ENCODE measurements around the gene STON1. TPM values are rescaled to one million over a fixed set of nuclear protein-coding genes. Genes with fewer than 3 reads are reported as not detected.
"Not testable (repeated sequence)": the region's sequence is repeated elsewhere in the genome, so short reads cannot be mapped to it uniquely, and the experiment has no call there.

STON1 gene
- total and polyA plus RNA-seq, 4 donors: 0.90 to 3.8 (median 1.2) TPM

GRCh38 chr2:48607307-48608014 is 77.5 kb downstream of the STON1 start (continued):
- TF ChIP-seq REST (IDR thresholded peaks at IDR 0.05) (no peak), JUND (IDR thresholded peaks at IDR 0.05) (no peak), RAD21 (IDR thresholded peaks at IDR 0.05) (no peak), ZBTB33 (IDR thresholded peaks at IDR 0.05) (no peak)

- Histone ChIP-seq H3K4me1 (ENCODE audit: control insufficient read depth in 4 of 4, insufficient read depth in 4 of 4, low read length in 3 of 4) (no peaks in the 10 kb centered on the region), H3K9me3 (ENCODE audit: control insufficient read depth in 4 of 4, low read length in 3 of 4) (no peaks in the 10 kb centered on the region), H3K9ac (ENCODE audit: low read depth in 1 of 2, low read length in 2 of 2) (no peak overlapping the region), H3K36me3 (ENCODE audit: control insufficient read depth in 4 of 4, insufficient read depth in 3 of 4, low read depth in 1 of 4, low read length in 3 of 4) (no peaks in the 10 kb centered on the region), H3K27ac (ENCODE audit: low read depth in 1 of 2, low read length in 2 of 2) (no peak overlapping the region), H3K27me3 (ENCODE audit: control insufficient read depth in 4 of 4, insufficient read depth in 4 of 4, low read length in 3 of 4) (peaks cover 0 to 3% (median 0%) of the 10 kb centered on the region in 4 donors), H3K4me3 (ENCODE audit: low read depth in 1 of 3, low read length in 3 of 3) (no peak overlapping the region)
- TF ChIP-seq CTCF (IDR thresholded peaks at IDR 0.05; ENCODE audit: low read depth, low read length, missing input control) (no peak), MAX (IDR thresholded peaks at IDR 0.05) (no peak), GABPA (IDR thresholded peaks at IDR 0.05 in 1 of 2, conservative IDR thresholded peaks at IDR 0.05 in 1 of 2) (no peak), ZBTB33 (IDR thresholded peaks at IDR 0.05) (no peak), FOXA2 (IDR thresholded peaks at IDR 0.05) (no peak), REST (IDR thresholded peaks at IDR 0.05) (no peak)
- no peak for DNase-seq (ENCODE audit: low spot score)
- WGBS: 68% methylated on average over 2 of the region's 2 CpGs
Observed at GRCh38 chr2:48613211-48613610, 83.3 kb downstream of the STON1 start.

- H3K4me1 ChIP-seq (ENCODE audit: control insufficient read depth in 4 of 4, insufficient read depth in 4 of 4, low read length in 3 of 4); H3K27me3 ChIP-seq (ENCODE audit: control insufficient read depth in 4 of 4, insufficient read depth in 4 of 4, low read length in 3 of 4); H3K27ac ChIP-seq (ENCODE audit: low read depth in 1 of 2, low read length in 2 of 2); H3K4me3 ChIP-seq (ENCODE audit: low read depth in 1 of 3, low read length in 3 of 3); H3K9ac ChIP-seq (ENCODE audit: low read depth in 1 of 2, low read length in 2 of 2); DNase-seq (ENCODE audit: low spot score); H3K9me3 ChIP-seq (ENCODE audit: control insufficient read depth in 4 of 4, low read length in 3 of 4); H3K36me3 ChIP-seq (ENCODE audit: control insufficient read depth in 4 of 4, insufficient read depth in 3 of 4, low read depth in 1 of 4, low read length in 3 of 4): not testable (repeated sequence)
- WGBS: 94% methylated on average over 35 of the region's 35 CpGs
Observed at GRCh38 chr2:48614581-48614980, 84.6 kb downstream of the STON1 start.
